Transverse colon (tissue), 4 donors: ENCODE results near the gene SUCLA2. TPM values are rescaled to one million over a fixed set of nuclear protein-coding genes. Genes with fewer than 3 reads are reported as not detected.
"Not testable (repeated sequence)": the region's sequence is repeated elsewhere in the genome, so short reads cannot be mapped to it uniquely, and the experiment has no call there.

ENCODE experiments used
- DNase-seq: peaks from one replicate; pipeline ENCODE4 v3.0.0-alpha.2; 2019
- H3K27ac ChIP-seq, 4 donors: fragments of 200-600 bp; sonication (generic); 2 replicates each; pipeline ENCODE4 v1.5.1; 2016 to 2018; ENCODE audit warnings: inconsistent platforms in 4 of 4
- H3K27me3 ChIP-seq: fragments of 200-600 bp; sonication (generic); 2 replicates; pipeline ENCODE4 v1.5.1; 2017; ENCODE audit warnings: inconsistent platforms
- H3K36me3 ChIP-seq, 4 donors: fragments of 200-600 bp; sonication (generic); 2 replicates each; pipeline ENCODE4 v1.5.1; 2017 to 2019; ENCODE audit warnings: inconsistent platforms in 4 of 4
- H3K4me1 ChIP-seq, 4 donors: fragments of 200-600 bp; sonication (generic); 2 replicates each; pipeline ENCODE4 v1.5.1; 2017 to 2020; ENCODE audit warnings: inconsistent platforms in 4 of 4
- H3K4me3 ChIP-seq, 4 donors: fragments of 200-600 bp; sonication (generic); 1 replicate in 1 of 4; 2 replicates in 3 of 4; pipeline versions ENCODE4 v1.5.1 to v1.6.1; 2017 to 2019; ENCODE audit warnings: inconsistent platforms in 4 of 4
- H3K9me3 ChIP-seq, 2 donors: fragments of 200-600 bp; sonication (generic); 2 replicates each; pipeline ENCODE4 v1.5.1; 2017 to 2019; ENCODE audit warnings: inconsistent platforms in 2 of 2
- CTCF ChIP-seq, 5 experiments: fragments of 200-600 bp in 3 of 5; fragments of 450-650 bp in 2 of 5; sonication (generic) in 3 of 5; IDR thresholded peaks; 1 replicate in 2 of 5; 2 replicates in 3 of 5; pipeline ENCODE4 v1.5.1; 2016 to 2017; ENCODE audit warnings: antibody characterized with exemption in 5 of 5, inconsistent platforms in 3 of 5, mild to moderate bottlenecking in 2 of 5, moderate library complexity in 1 of 5
- EP300 ChIP-seq: sonication (generic); formaldehyde crosslinking; IDR thresholded peaks from one replicate; pipeline ENCODE4 v1.6.1; 2017; ENCODE audit warnings: antibody characterized with exemption, low read depth
- POLR2A ChIP-seq: fragments of 450-650 bp; IDR thresholded peaks from one replicate; pipeline ENCODE4 v1.6.1; 2016; ENCODE audit warnings: antibody characterized with exemption, mild to moderate bottlenecking, moderate library complexity
- POLR2AphosphoS5 ChIP-seq, 3 donors: sonication (generic); formaldehyde crosslinking; IDR thresholded peaks; one replicate each; pipeline ENCODE4 v1.6.1; 2016; ENCODE audit warnings: antibody characterized with exemption in 3 of 3
- WGBS, 2 donors: methylation state at CpG; one replicate each; pipeline ENCODE4 v1.1.5; 2018; ENCODE audit warnings: low coverage in 1 of 2; 5-methylcytosine and 5-hydroxymethylcytosine counted together
- in situ Hi-C, 4 donors: fragments of 200-750 bp; cut with MboI; loops; one replicate each; pipeline versions ENCODE4 v1.15.0 to v1.15.1; 2017; ENCODE audit warnings: low sequenced_read_pairs in 3 of 4, low pct_ligation_motif_present in 1 of 4, low pct_unique_long_range_greater_than_20kb in 1 of 4
- intact Hi-C: fragments of 100-400 bp; cut with DNase I; formaldehyde crosslinking; loops from one replicate; pipeline ENCODE4 v1.15.1; 2023; ENCODE audit warnings: low total_unique reads
- total RNA-seq, 4 donors: library from RNA; depleted of rRNA; stranded (reverse); fragments of >200 nt; gene quantifications; one replicate each; pipeline ENCODE4 v1.1.0, GENCODE V29; 2016

SUCLA2 gene
- total RNA-seq, 4 donors from 2014 or later: 36.8 to 50.1 (median 40.5) TPM

GRCh38 chr13:48006396-48006795 is 5.3 kb upstream of the SUCLA2 start:
- no peak for TF ChIP-seq POLR2A
- Histone ChIP-seq H3K27ac (no peak overlapping the region), H3K4me1 (peaks cover 0 to 13% (median 4%) of the 10 kb centered on the region in 4 donors), H3K4me3 (no peak overlapping the region), H3K36me3 (no peaks in the 10 kb centered on the region), H3K9me3 (no peaks in the 10 kb centered on the region), H3K27me3 (no peaks in the 10 kb centered on the region)
- 20 to 40% methylated on average over 1 of the region's 1 CpG for WGBS, 2 donors
- no peak for DNase-seq
- in situ Hi-C loops: no loop called here
- intact Hi-C loops: no loop called here

- no peak for DNase-seq
- H3K27ac ChIP-seq: peak overlapping the region in 1 of 4 donors; percentile 38
- H3K9me3 ChIP-seq: no peaks in the 10 kb centered on the region
- peaks cover 0 to 19% (median 7%) of the 10 kb centered on the region in 4 donors for H3K4me1 ChIP-seq
- TF ChIP-seq CTCF (IDR thresholded peaks at IDR 0.05): no peak
- no peak for TF ChIP-seq EP300
- TF ChIP-seq POLR2A: no peak
- no peak for TF ChIP-seq POLR2AphosphoS5 (IDR thresholded peaks at IDR 0.05)
- no peaks in the 10 kb centered on the region for H3K36me3 ChIP-seq
- intact Hi-C loops (no loop called here), in situ Hi-C loops (no loop called here)
- WGBS, 2 donors: 93 to 100% methylated on average over 2 of the region's 2 CpGs
- H3K4me3 ChIP-seq: no peak overlapping the region
- H3K27me3 ChIP-seq: no peaks in the 10 kb centered on the region
These were observed 3.1 kb upstream of the SUCLA2 start for GRCh38 chr13:48004201-48004600.

GRCh38 chr13:48001999-48002398 is 926 bp upstream of the SUCLA2 start:
- H3K36me3 ChIP-seq, intact Hi-C loops, H3K27me3 ChIP-seq, H3K9me3 ChIP-seq, DNase-seq, in situ Hi-C loops: not testable (repeated sequence)
- Histone ChIP-seq H3K4me1 (peaks cover 0 to 28% (median 7%) of the 10 kb centered on the region in 4 donors), H3K27ac (peak overlapping the region in 3 of 4 donors; percentile 81 to 89 (median 88)), H3K4me3 (peak overlapping the region in 2 of 4 donors; percentile 67 to 97)
- WGBS, 2 donors: 13 to 56% methylated on average over 3 to 5 of the region's 5 CpGs

- 0 to 1% methylated on average over 4 to 25 of the region's 25 CpGs for WGBS, 2 donors
- no peak for TF ChIP-seq EP300
- TF ChIP-seq POLR2A: no peak
- peak; percentile 26 for DNase-seq
- in situ Hi-C loops (no loop called here), intact Hi-C loops (no loop called here)
- Histone ChIP-seq H3K27me3 (no peaks in the 10 kb centered on the region), H3K27ac (peak overlapping the region; percentile 80 to 89 (median 84)), H3K9me3 (no peaks in the 10 kb centered on the region), H3K36me3 (peaks cover 0 to 6% (median 0%) of the 10 kb centered on the region in 4 donors), H3K4me3 (peak overlapping the region; percentile 67 to 97 (median 78)), H3K4me1 (peaks cover 0 to 28% (median 7%) of the 10 kb centered on the region in 4 donors)
These were observed 437 bp downstream of the SUCLA2 start for GRCh38 chr13:48000559-48001113.

- in situ Hi-C loops (no loop called here), intact Hi-C loops (no loop called here)
- Histone ChIP-seq H3K27me3 (no peaks in the 10 kb centered on the region), H3K4me3 (peak overlapping the region in 3 of 4 donors; percentile 67 to 97 (median 87)), H3K27ac (peak overlapping the region; percentile 80 to 89 (median 84)), H3K9me3 (no peaks in the 10 kb centered on the region), H3K36me3 (peaks cover 0 to 6% (median 0%) of the 10 kb centered on the region in 4 donors), H3K4me1 (peaks cover 0 to 28% (median 7%) of the 10 kb centered on the region in 4 donors)
- WGBS, 2 donors: 28 to 31% methylated on average over 4 to 5 of the region's 5 CpGs
- no peak for DNase-seq
- no peak for TF ChIP-seq EP300
- TF ChIP-seq POLR2AphosphoS5 (IDR thresholded peaks at IDR 0.05): no peak
- no peak for TF ChIP-seq CTCF (IDR thresholded peaks at IDR 0.05)
- no peak for TF ChIP-seq POLR2A
These were observed 1.1 kb downstream of the SUCLA2 start for GRCh38 chr13:47999973-48000372.
